ENCODE measurements around the gene SPATA1. TPM values are rescaled to one million over a fixed set of nuclear protein-coding genes. Genes with fewer than 3 reads are reported as not detected.

SPATA1 gene
- total RNA-seq, 1 experiment from 2014 or later, result 0.85 TPM

DNA sequence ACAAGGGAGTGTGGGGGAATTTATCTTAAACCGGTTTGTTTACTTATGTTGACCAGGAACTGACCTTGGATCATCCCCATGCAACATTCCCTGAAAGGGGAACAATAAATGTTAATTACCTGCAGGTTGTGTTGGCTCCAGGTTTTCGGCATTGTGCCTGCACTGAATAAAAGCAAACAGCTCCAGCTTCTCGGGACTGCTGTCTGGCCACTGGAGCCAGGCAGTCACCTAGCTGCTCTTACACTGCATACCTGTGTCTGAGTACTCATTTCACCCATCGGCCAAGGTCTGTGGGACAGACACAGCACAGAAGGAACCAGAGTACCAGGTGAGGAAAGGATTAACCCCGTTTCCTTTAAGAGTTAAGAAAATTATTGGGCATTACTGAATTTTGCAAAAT, 100.8 kb downstream of the SPATA1 start (continued):
- TF ChIP-seq ATF2 (CRISPR knock-in tag; IDR thresholded peaks at IDR 0.05; ENCODE audit: borderline replicate concordance, low read depth) (no peak), ETV6 (CRISPR knock-in tag; IDR thresholded peaks at IDR 0.05) (no peak), E2F4 (CRISPR knock-in tag; IDR thresholded peaks at IDR 0.05; ENCODE audit: borderline replicate concordance, low read depth) (no peak), ZNF121 (CRISPR knock-in tag; IDR thresholded peaks at IDR 0.05) (no peak)
- TF ChIP-seq, protein P1, sequence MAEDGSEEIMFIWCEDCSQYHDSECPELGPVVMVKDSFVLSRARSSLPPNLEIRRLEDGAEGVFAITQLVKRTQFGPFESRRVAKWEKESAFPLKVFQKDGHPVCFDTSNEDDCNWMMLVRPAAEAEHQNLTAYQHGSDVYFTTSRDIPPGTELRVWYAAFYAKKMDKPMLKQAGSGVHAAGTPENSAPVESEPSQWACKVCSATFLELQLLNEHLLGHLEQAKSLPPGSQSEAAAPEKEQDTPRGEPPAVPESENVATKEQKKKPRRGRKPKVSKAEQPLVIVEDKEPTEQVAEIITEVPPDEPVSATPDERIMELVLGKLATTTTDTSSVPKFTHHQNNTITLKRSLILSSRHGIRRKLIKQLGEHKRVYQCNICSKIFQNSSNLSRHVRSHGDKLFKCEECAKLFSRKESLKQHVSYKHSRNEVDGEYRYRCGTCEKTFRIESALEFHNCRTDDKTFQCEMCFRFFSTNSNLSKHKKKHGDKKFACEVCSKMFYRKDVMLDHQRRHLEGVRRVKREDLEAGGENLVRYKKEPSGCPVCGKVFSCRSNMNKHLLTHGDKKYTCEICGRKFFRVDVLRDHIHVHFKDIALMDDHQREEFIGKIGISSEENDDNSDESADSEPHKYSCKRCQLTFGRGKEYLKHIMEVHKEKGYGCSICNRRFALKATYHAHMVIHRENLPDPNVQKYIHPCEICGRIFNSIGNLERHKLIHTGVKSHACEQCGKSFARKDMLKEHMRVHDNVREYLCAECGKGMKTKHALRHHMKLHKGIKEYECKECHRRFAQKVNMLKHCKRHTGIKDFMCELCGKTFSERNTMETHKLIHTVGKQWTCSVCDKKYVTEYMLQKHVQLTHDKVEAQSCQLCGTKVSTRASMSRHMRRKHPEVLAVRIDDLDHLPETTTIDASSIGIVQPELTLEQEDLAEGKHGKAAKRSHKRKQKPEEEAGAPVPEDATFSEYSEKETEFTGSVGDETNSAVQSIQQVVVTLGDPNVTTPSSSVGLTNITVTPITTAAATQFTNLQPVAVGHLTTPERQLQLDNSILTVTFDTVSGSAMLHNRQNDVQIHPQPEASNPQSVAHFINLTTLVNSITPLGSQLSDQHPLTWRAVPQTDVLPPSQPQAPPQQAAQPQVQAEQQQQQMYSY (CRISPR knock-in tag; IDR thresholded peaks at IDR 0.05), result no peak
- TF ChIP-seq, protein P2, sequence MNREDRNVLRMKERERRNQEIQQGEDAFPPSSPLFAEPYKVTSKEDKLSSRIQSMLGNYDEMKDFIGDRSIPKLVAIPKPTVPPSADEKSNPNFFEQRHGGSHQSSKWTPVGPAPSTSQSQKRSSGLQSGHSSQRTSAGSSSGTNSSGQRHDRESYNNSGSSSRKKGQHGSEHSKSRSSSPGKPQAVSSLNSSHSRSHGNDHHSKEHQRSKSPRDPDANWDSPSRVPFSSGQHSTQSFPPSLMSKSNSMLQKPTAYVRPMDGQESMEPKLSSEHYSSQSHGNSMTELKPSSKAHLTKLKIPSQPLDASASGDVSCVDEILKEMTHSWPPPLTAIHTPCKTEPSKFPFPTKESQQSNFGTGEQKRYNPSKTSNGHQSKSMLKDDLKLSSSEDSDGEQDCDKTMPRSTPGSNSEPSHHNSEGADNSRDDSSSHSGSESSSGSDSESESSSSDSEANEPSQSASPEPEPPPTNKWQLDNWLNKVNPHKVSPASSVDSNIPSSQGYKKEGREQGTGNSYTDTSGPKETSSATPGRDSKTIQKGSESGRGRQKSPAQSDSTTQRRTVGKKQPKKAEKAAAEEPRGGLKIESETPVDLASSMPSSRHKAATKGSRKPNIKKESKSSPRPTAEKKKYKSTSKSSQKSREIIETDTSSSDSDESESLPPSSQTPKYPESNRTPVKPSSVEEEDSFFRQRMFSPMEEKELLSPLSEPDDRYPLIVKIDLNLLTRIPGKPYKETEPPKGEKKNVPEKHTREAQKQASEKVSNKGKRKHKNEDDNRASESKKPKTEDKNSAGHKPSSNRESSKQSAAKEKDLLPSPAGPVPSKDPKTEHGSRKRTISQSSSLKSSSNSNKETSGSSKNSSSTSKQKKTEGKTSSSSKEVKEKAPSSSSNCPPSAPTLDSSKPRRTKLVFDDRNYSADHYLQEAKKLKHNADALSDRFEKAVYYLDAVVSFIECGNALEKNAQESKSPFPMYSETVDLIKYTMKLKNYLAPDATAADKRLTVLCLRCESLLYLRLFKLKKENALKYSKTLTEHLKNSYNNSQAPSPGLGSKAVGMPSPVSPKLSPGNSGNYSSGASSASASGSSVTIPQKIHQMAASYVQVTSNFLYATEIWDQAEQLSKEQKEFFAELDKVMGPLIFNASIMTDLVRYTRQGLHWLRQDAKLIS (CRISPR knock-in tag; IDR thresholded peaks at IDR 0.05; ENCODE audit: borderline replicate concordance), result no peak
- TF ChIP-seq, protein P3, sequence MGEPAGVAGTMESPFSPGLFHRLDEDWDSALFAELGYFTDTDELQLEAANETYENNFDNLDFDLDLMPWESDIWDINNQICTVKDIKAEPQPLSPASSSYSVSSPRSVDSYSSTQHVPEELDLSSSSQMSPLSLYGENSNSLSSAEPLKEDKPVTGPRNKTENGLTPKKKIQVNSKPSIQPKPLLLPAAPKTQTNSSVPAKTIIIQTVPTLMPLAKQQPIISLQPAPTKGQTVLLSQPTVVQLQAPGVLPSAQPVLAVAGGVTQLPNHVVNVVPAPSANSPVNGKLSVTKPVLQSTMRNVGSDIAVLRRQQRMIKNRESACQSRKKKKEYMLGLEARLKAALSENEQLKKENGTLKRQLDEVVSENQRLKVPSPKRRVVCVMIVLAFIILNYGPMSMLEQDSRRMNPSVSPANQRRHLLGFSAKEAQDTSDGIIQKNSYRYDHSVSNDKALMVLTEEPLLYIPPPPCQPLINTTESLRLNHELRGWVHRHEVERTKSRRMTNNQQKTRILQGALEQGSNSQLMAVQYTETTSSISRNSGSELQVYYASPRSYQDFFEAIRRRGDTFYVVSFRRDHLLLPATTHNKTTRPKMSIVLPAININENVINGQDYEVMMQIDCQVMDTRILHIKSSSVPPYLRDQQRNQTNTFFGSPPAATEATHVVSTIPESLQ (CRISPR knock-in tag; IDR thresholded peaks at IDR 0.05), result no peak

DNA sequence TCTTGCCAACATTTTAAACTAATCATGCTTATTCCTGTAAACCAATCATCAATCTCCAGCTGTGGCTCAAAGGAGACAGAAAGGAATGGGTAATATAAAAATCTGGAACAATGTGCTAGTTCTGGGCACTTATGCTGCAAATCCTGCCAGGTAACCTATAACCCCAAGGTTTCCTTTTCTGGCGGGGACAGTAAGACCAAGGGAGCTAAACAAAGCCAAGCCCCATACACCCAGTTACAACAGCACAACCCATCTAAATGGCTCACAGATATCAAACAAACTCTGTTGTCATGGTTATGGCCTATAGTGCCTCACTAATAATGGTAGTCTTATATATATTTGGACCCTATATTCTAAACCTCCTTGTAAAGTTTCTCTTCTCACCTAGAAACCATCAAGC, 104.9 kb downstream of the SPATA1 start:
- peaks cover 3% of the 10 kb centered on the region; the same call in 1 of the 2 replicates for H3K27me3 Mint-ChIP-seq (ENCODE audit: low read depth)
- no peak overlapping the region for H3K4me3 Mint-ChIP-seq
- peaks cover 48% of the 10 kb centered on the region for H3K9me3 Mint-ChIP-seq
- ATAC-seq (no peak), DNase-seq (ENCODE audit: low spot score) (no peak)
- ChIA-PET CTCF (no interaction called here), POLR2A (no interaction called here)
- H3K4me1 Mint-ChIP-seq, result peaks cover 7% of the 10 kb centered on the region
- H3K27ac Mint-ChIP-seq, result no peak overlapping the region
- peaks cover 37% of the 10 kb centered on the region for H3K36me3 Mint-ChIP-seq
- TF ChIP-seq ZNF317 (CRISPR knock-in tag; IDR thresholded peaks at IDR 0.05; ENCODE audit: borderline replicate concordance, low read depth), result no peak
- TF ChIP-seq PREB (CRISPR knock-in tag; IDR thresholded peaks at IDR 0.05; ENCODE audit: borderline replicate concordance), result no peak
- no peak for TF ChIP-seq ZNF121 (CRISPR knock-in tag; IDR thresholded peaks at IDR 0.05)
- TF ChIP-seq, protein P2 (CRISPR knock-in tag; IDR thresholded peaks at IDR 0.05; ENCODE audit: borderline replicate concordance), result no peak
- TF ChIP-seq, protein P4, sequence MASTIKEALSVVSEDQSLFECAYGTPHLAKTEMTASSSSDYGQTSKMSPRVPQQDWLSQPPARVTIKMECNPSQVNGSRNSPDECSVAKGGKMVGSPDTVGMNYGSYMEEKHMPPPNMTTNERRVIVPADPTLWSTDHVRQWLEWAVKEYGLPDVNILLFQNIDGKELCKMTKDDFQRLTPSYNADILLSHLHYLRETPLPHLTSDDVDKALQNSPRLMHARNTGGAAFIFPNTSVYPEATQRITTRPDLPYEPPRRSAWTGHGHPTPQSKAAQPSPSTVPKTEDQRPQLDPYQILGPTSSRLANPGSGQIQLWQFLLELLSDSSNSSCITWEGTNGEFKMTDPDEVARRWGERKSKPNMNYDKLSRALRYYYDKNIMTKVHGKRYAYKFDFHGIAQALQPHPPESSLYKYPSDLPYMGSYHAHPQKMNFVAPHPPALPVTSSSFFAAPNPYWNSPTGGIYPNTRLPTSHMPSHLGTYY (CRISPR knock-in tag; IDR thresholded peaks at IDR 0.05), result no peak
- no peak for TF ChIP-seq ELF4 (CRISPR knock-in tag; IDR thresholded peaks at IDR 0.05; ENCODE audit: low read depth)
- TF ChIP-seq E2F4 (CRISPR knock-in tag; IDR thresholded peaks at IDR 0.05; ENCODE audit: borderline replicate concordance, low read depth), result no peak
- no peak for TF ChIP-seq JAZF1 (CRISPR knock-in tag; IDR thresholded peaks at IDR 0.05)
- TF ChIP-seq JUN (CRISPR knock-in tag; IDR thresholded peaks at IDR 0.05), result no peak
